Loucy (cell line): Measurements from ENCODE around the gene NDUFS4.

Experiments used
- H2AFZ ChIP-seq: fragments of 200-600 bp; sonication (generic); 2 replicates; pipeline ENCODE4 v1.6.0; 2016; ENCODE audit warnings: antibody characterized with exemption, mild to moderate bottlenecking, low read length, moderate library complexity
- H3F3A ChIP-seq: fragments of 200-600 bp; 2 replicates; pipeline ENCODE4 v1.6.0; 2016; ENCODE audit warnings: antibody characterized with exemption, low read depth, mild to moderate bottlenecking
- H3K27me3 ChIP-seq: fragments of 200-600 bp; sonication (generic); 2 replicates; pipeline ENCODE4 v1.6.1; 2014; ENCODE audit warnings: low read length, mild to moderate bottlenecking; ENCODE audit not compliant: insufficient read depth, poor library complexity, severe bottlenecking
- H3K36me3 ChIP-seq: fragments of 200-600 bp; sonication (generic); 2 replicates; pipeline ENCODE4 v1.6.1; 2016; ENCODE audit warnings: low read length; ENCODE audit not compliant: insufficient read depth
- H3K4me1 ChIP-seq: fragments of 200-600 bp; sonication (generic); 2 replicates; pipeline ENCODE4 v1.5.1; 2014; ENCODE audit warnings: low read length, mild to moderate bottlenecking; ENCODE audit not compliant: insufficient read depth, poor library complexity, severe bottlenecking
- H3K4me2 ChIP-seq: fragments of 200-600 bp; sonication (generic); 2 replicates; pipeline ENCODE4 v1.6.0; 2014; ENCODE audit warnings: antibody characterized with exemption, low read length, low read depth, mild to moderate bottlenecking; ENCODE audit not compliant: poor library complexity, severe bottlenecking
- H3K4me3 ChIP-seq: fragments of 200-600 bp; sonication (generic); 2 replicates; pipeline ENCODE4 v1.5.1; 2014; ENCODE audit warnings: low read length, mild to moderate bottlenecking, mixed read lengths; ENCODE audit not compliant: poor library complexity, severe bottlenecking
- H3K79me2 ChIP-seq: fragments of 200-600 bp; sonication (generic); 2 replicates; pipeline ENCODE4 v1.6.1; 2014; ENCODE audit warnings: low read length; ENCODE audit not compliant: insufficient read depth
- H3K9ac ChIP-seq: fragments of 200-600 bp; sonication (generic); 2 replicates; pipeline ENCODE4 v1.6.0; 2014; ENCODE audit warnings: mild to moderate bottlenecking, low read depth, low read length, moderate library complexity; ENCODE audit not compliant: poor library complexity, severe bottlenecking
- H3K9me2 ChIP-seq: fragments of 200-600 bp; sonication (generic); replicated peaks from 2 replicates; pipeline ENCODE4 v1.6.1; 2016; ENCODE audit warnings: low read depth, low read length, mixed read lengths
- H3K9me3 ChIP-seq: fragments of 200-600 bp; sonication (generic); 2 replicates; pipeline ENCODE4 v1.6.1; 2014; ENCODE audit warnings: mild to moderate bottlenecking, antibody characterized with exemption, low read length, low read depth; ENCODE audit not compliant: insufficient read depth
- H4K20me1 ChIP-seq: fragments of 200-600 bp; sonication (generic); 2 replicates; pipeline ENCODE4 v1.6.0; 2014; ENCODE audit warnings: antibody characterized with exemption, low read length, mild to moderate bottlenecking; ENCODE audit not compliant: insufficient read depth, poor library complexity, severe bottlenecking
- CTCF ChIP-seq: fragments of 200-600 bp; sonication (generic); conservative IDR thresholded peaks from 2 replicates; pipeline ENCODE4 v1.5.1; 2014; ENCODE audit warnings: mild to moderate bottlenecking, antibody characterized with exemption, low read length
- EZH2phosphoT487 ChIP-seq: fragments of 200-600 bp; IDR thresholded peaks from 2 replicates; pipeline ENCODE4 v1.6.1; 2018; ENCODE audit warnings: antibody characterized with exemption, mild to moderate bottlenecking, moderate library complexity, borderline replicate concordance

NDUFS4 gene

DNA sequence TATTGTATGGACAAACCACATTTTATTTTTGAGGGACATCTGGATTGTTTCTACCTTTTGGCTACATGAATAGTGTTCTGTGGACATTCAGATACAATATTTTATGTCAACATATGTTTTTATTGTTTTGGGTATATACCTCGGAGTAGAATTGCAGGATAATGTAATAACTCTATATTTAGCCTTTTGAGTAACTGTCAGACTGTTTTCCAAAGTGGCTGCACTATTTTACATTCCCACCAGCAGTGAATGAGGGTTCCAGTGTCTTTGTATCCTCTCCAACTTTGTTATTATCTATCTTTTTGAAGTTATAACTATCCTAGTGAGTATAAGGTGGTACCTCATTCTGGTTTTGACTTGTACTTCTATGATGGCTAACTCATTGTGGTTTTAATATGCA, 11.0 kb downstream of the NDUFS4 start:
- no peak overlapping the region for H3K4me3 ChIP-seq

DNA sequence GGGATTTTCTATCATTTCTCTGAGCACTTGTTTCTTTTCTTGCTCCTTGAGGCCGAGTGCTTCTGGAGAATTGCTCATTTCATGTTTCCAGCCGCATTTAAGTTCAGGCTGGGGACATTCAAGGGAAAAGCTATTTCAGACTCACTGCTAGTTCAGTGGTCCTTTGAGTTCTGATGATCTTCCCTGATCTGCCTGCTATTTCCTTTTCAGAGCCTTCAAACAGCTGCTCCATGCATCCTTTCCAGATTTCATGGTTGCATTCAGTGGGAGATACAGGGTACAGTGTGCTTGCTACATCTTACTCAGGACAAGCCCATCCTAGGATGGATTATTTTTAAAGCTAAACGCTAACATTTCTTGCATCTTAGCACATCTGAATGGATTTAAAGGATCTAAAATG, 14.7 kb downstream of the NDUFS4 start:
- H3K4me3 ChIP-seq = no peak overlapping the region
- H3K79me2 ChIP-seq = peaks cover 93% of the 10 kb centered on the region
- TF ChIP-seq EZH2phosphoT487 (no peak), CTCF (no peak)
- no peak overlapping the region for H3K4me2 ChIP-seq
- H3K36me3 ChIP-seq = no peaks in the 10 kb centered on the region
- peaks cover 35% of the 10 kb centered on the region for H4K20me1 ChIP-seq
- no peaks in the 10 kb centered on the region for H3F3A ChIP-seq
- no peaks in the 10 kb centered on the region for H3K27me3 ChIP-seq
- H3K4me1 ChIP-seq = no peaks in the 10 kb centered on the region
- no peaks in the 10 kb centered on the region for H3K9me3 ChIP-seq
- no peaks in the 10 kb centered on the region for H3K9me2 ChIP-seq
- H3K9ac ChIP-seq = no peak overlapping the region
- H2AFZ ChIP-seq = no peak overlapping the region

More for the DNA sequence above, 11.0 kb downstream of the NDUFS4 start:
- peaks cover 18% of the 10 kb centered on the region for H3K4me1 ChIP-seq
- no peaks in the 10 kb centered on the region for H3K9me3 ChIP-seq
- no peak overlapping the region for H2AFZ ChIP-seq
- peaks cover 92% of the 10 kb centered on the region for H3K79me2 ChIP-seq
- H3F3A ChIP-seq = no peaks in the 10 kb centered on the region
- no peak for TF ChIP-seq EZH2phosphoT487
- no peak for TF ChIP-seq CTCF
- peaks cover 36% of the 10 kb centered on the region for H4K20me1 ChIP-seq
- H3K27me3 ChIP-seq = no peaks in the 10 kb centered on the region
- H3K9me2 ChIP-seq = no peaks in the 10 kb centered on the region
- H3K4me2 ChIP-seq = no peak overlapping the region
- no peak overlapping the region for H3K9ac ChIP-seq
- no peaks in the 10 kb centered on the region for H3K36me3 ChIP-seq

GRCh38 chr5:53575831-53576230, 15.4 kb downstream of the NDUFS4 start:
- Histone ChIP-seq H3K36me3 (no peaks in the 10 kb centered on the region), H3K4me1 (no peaks in the 10 kb centered on the region), H3F3A (no peaks in the 10 kb centered on the region), H3K4me2 (no peak overlapping the region), H3K27me3 (no peaks in the 10 kb centered on the region), H3K79me2 (peaks cover 96% of the 10 kb centered on the region), H4K20me1 (peaks cover 35% of the 10 kb centered on the region), H3K4me3 (no peak overlapping the region), H3K9ac (no peak overlapping the region), H3K9me2 (no peaks in the 10 kb centered on the region), H2AFZ (no peak overlapping the region), H3K9me3 (no peaks in the 10 kb centered on the region)
- TF ChIP-seq CTCF (no peak), EZH2phosphoT487 (no peak)
